MM.1S (cell line): ENCODE results near the gene MPP3.
A peak's percentile ranks its signal among the peaks of the same experiment; 100 is the strongest.

Source experiments
- DNase-seq: peaks from one replicate; pipeline ENCODE4 v3.0.0-alpha.2; 2015
- H2AFZ ChIP-seq: fragments of 300-600 bp; sonication (generic); 2 replicates; pipeline ENCODE4 v1.6.0; 2016; ENCODE audit warnings: antibody characterized with exemption, low read length
- H3F3A ChIP-seq: fragments of 300-600 bp; sonication (generic); 2 replicates; pipeline ENCODE4 v1.6.1; 2016; ENCODE audit warnings: mild to moderate bottlenecking, antibody characterized with exemption, low read length, moderate library complexity, mixed read lengths; ENCODE audit not compliant: insufficient read depth
- H3K27ac ChIP-seq: fragments of 300-600 bp; sonication (generic); 2 replicates; pipeline ENCODE4 v1.5.1; 2016; ENCODE audit warnings: mild to moderate bottlenecking, low read length
- H3K27me3 ChIP-seq: fragments of 300-600 bp; sonication (generic); replicated peaks from 2 replicates; pipeline ENCODE4 v1.6.0; 2016; ENCODE audit warnings: low read length; ENCODE audit not compliant: insufficient read depth
- H3K36me3 ChIP-seq: fragments of 300-600 bp; sonication (generic); replicated peaks from 2 replicates; pipeline ENCODE4 v1.6.1; 2016; ENCODE audit warnings: mild to moderate bottlenecking, low read length, mixed read lengths; ENCODE audit not compliant: insufficient read depth
- H3K4me1 ChIP-seq: fragments of 300-600 bp; sonication (generic); 2 replicates; pipeline ENCODE4 v1.6.1; 2016; ENCODE audit warnings: low read length, mixed read lengths
- H3K4me2 ChIP-seq: fragments of 300-600 bp; sonication (generic); 2 replicates; pipeline ENCODE4 v1.6.0; 2016; ENCODE audit warnings: low read depth, low read length
- H3K4me3 ChIP-seq: fragments of 300-600 bp; sonication (generic); 2 replicates; pipeline ENCODE4 v1.5.1; 2016; ENCODE audit warnings: low read length, mixed read lengths
- H3K79me2 ChIP-seq: fragments of 300-600 bp; sonication (generic); 2 replicates; pipeline ENCODE4 v1.6.1; 2016; ENCODE audit warnings: mixed run types, low read length, mixed read lengths
- H3K9ac ChIP-seq: fragments of 300-600 bp; sonication (generic); 2 replicates; pipeline ENCODE4 v1.6.1; 2016; ENCODE audit warnings: low read length, mixed read lengths
- H3K9me2 ChIP-seq: fragments of 300-600 bp; sonication (generic); replicated peaks from 2 replicates; pipeline ENCODE4 v1.6.1; 2016; ENCODE audit warnings: mild to moderate bottlenecking, low read length, mixed read lengths; ENCODE audit not compliant: insufficient read depth
- H3K9me3 ChIP-seq: fragments of 300-600 bp; sonication (generic); replicated peaks from 2 replicates; pipeline ENCODE4 v1.6.1; 2016; ENCODE audit warnings: mild to moderate bottlenecking, low read length, mixed read lengths; ENCODE audit not compliant: insufficient read depth
- H4K20me1 ChIP-seq: fragments of 300-600 bp; sonication (generic); 2 replicates; pipeline ENCODE4 v1.6.1; 2016; ENCODE audit warnings: mild to moderate bottlenecking, low read length, moderate library complexity, mixed read lengths; ENCODE audit not compliant: insufficient read depth
- CTCF ChIP-seq: fragments of 300-600 bp; sonication (generic); IDR thresholded peaks from 2 replicates; pipeline ENCODE4 v1.5.1; 2016; ENCODE audit warnings: antibody characterized with exemption, low read length, mixed read lengths
- EZH2 ChIP-seq: fragments of 300-600 bp; sonication (generic); optimal IDR thresholded peaks from 2 replicates; pipeline ENCODE3; 2017; ENCODE audit warnings: low read depth, mild to moderate bottlenecking, antibody characterized with exemption, low read length, mixed read lengths
- EZH2phosphoT487 ChIP-seq: fragments of 300-600 bp; sonication (generic); IDR thresholded peaks from 2 replicates; pipeline ENCODE4 v1.6.1; 2018; ENCODE audit warnings: antibody characterized with exemption, low read length

The MPP3 gene

GRCh38 chr17:43825567-43825966 is 7.4 kb downstream of the MPP3 start:
- no peak overlapping the region for H3K27ac ChIP-seq
- no peaks in the 10 kb centered on the region for H3K36me3 ChIP-seq
- H3K9me3 ChIP-seq, result no peaks in the 10 kb centered on the region
- H3K27me3 ChIP-seq, result peaks cover 34% of the 10 kb centered on the region
- no peaks in the 10 kb centered on the region for H3K4me1 ChIP-seq
- no peak overlapping the region for H2AFZ ChIP-seq
- no peaks in the 10 kb centered on the region for H3K79me2 ChIP-seq
- no peak for DNase-seq
- H3K9me2 ChIP-seq, result no peaks in the 10 kb centered on the region
- no peak for TF ChIP-seq EZH2phosphoT487
- TF ChIP-seq CTCF, result no peak
- TF ChIP-seq EZH2, result no peak
- H3K4me3 ChIP-seq, result no peak overlapping the region
- no peaks in the 10 kb centered on the region for H3F3A ChIP-seq
- no peak overlapping the region for H3K4me2 ChIP-seq
- no peak overlapping the region for H3K9ac ChIP-seq
- no peaks in the 10 kb centered on the region for H4K20me1 ChIP-seq

- Histone ChIP-seq H4K20me1 (no peaks in the 10 kb centered on the region), H3K27ac (no peak overlapping the region), H3K9me3 (no peaks in the 10 kb centered on the region), H2AFZ (no peak overlapping the region), H3F3A (no peaks in the 10 kb centered on the region), H3K4me2 (no peak overlapping the region), H3K9me2 (no peaks in the 10 kb centered on the region), H3K4me3 (no peak overlapping the region), H3K9ac (no peak overlapping the region), H3K4me1 (no peaks in the 10 kb centered on the region), H3K27me3 (peaks cover 14% of the 10 kb centered on the region), H3K36me3 (no peaks in the 10 kb centered on the region), H3K79me2 (no peaks in the 10 kb centered on the region)
- DNase-seq, result peak; percentile 2
- TF ChIP-seq EZH2 (no peak), EZH2phosphoT487 (no peak), CTCF (no peak)
Observed at GRCh38 chr17:43823350-43824084, 9.4 kb downstream of the MPP3 start.

- no peaks in the 10 kb centered on the region for H3F3A ChIP-seq
- no peak overlapping the region for H2AFZ ChIP-seq
- H3K79me2 ChIP-seq, result no peaks in the 10 kb centered on the region
- H3K36me3 ChIP-seq, result no peaks in the 10 kb centered on the region
- H3K4me3 ChIP-seq, result no peak overlapping the region
- H3K27ac ChIP-seq, result no peak overlapping the region
- H3K4me2 ChIP-seq, result no peak overlapping the region
- no peak overlapping the region for H3K9ac ChIP-seq
- H3K27me3 ChIP-seq, result 0 out of 2 replicates have a peak, but pooled peaks cover 10% of the 10 kb centered on the region
- no peaks in the 10 kb centered on the region for H3K4me1 ChIP-seq
- H4K20me1 ChIP-seq, result no peaks in the 10 kb centered on the region
- DNase-seq, result no peak
- H3K9me2 ChIP-seq, result no peaks in the 10 kb centered on the region
- TF ChIP-seq CTCF, result no peak
- TF ChIP-seq EZH2, result no peak
- TF ChIP-seq EZH2phosphoT487, result no peak
- no peaks in the 10 kb centered on the region for H3K9me3 ChIP-seq
Observed at GRCh38 chr17:43822570-43823190, 10.3 kb downstream of the MPP3 start.
